Measurements from ENCODE around the gene TRANK1.

DNA sequence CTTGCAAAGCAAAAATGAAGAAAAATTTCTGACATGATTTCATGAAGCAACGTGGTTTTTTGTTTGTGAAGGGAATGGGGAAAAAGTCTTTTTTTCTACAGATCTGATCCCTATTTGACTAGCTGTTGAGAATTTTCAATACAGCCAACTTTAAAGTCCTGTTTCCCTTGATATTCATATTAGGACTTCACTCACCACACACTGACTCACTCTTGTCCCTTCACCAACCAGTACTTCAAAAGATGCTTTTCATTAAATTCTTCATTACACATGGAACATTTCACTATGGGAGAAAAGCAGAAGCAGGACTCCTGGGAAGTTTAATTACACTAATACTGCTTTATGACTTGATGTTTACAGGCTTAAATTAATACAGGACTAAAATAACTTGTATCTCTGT is 16.6 kb downstream of the TRANK1 start:
- TF ChIP-seq, protein P1, sequence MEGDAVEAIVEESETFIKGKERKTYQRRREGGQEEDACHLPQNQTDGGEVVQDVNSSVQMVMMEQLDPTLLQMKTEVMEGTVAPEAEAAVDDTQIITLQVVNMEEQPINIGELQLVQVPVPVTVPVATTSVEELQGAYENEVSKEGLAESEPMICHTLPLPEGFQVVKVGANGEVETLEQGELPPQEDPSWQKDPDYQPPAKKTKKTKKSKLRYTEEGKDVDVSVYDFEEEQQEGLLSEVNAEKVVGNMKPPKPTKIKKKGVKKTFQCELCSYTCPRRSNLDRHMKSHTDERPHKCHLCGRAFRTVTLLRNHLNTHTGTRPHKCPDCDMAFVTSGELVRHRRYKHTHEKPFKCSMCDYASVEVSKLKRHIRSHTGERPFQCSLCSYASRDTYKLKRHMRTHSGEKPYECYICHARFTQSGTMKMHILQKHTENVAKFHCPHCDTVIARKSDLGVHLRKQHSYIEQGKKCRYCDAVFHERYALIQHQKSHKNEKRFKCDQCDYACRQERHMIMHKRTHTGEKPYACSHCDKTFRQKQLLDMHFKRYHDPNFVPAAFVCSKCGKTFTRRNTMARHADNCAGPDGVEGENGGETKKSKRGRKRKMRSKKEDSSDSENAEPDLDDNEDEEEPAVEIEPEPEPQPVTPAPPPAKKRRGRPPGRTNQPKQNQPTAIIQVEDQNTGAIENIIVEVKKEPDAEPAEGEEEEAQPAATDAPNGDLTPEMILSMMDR (IDR thresholded peaks at IDR 0.05): no peak
- TF ChIP-seq POLR2AphosphoS5 (IDR thresholded peaks at IDR 0.05) (no peak), POLR2A (IDR thresholded peaks at IDR 0.05; ENCODE audit: low read depth) (no peak), EP300 (IDR thresholded peaks at IDR 0.05) (no peak)

Measured in esophagus muscularis mucosa (tissue), 4 donors.